AG20443 (cell line): Measurements from ENCODE around the gene TRHDE.
A peak's percentile ranks its signal among the peaks of the same experiment; 100 is the strongest.
"Not testable (repeated sequence)": the region's sequence is repeated elsewhere in the genome, so short reads cannot be mapped to it uniquely, and the experiment has no call there.

Experiments used
- DNase-seq: peaks from one replicate; pipeline ENCODE4 v3.0.0; 2012; ENCODE audit warnings: low spot score, mixed read lengths

Gene TRHDE

GRCh38 chr12:72520044-72520678, 248.0 kb downstream of the TRHDE start:
- not testable (repeated sequence) for DNase-seq

- DNase-seq: no peak
Measured at GRCh38 chr12:72521326-72521725, 249.2 kb downstream of the TRHDE start.

GRCh38 chr12:72522411-72522810, 250.2 kb downstream of the TRHDE start:
- no peak for DNase-seq

GRCh38 chr12:72523754-72524153, 251.6 kb downstream of the TRHDE start:
- DNase-seq: no peak

- DNase-seq: no peak
Measured at GRCh38 chr12:72535212-72535990, 263.2 kb downstream of the TRHDE start.

DNA sequence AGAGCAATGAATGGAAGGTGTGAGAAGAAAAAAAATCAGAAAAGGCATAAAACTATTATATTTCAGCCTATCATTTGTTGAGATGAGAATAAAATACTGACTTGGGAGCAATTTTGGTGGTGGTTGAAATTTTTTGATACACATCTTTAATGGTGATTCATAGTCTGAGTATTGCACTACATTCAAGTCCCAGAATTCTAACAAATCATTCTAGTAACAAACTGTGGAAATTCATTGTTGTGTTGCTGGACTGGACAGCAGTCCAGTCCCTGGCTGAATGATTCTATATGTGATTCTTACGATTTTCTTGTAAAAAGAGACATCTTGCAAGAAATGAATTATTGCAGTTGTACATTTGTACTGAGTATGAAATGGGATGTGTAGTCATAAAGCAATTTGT, 268.6 kb downstream of the TRHDE start:
- DNase-seq: peak; percentile 11

GRCh38 chr12:72543777-72544467, 271.8 kb downstream of the TRHDE start:
- DNase-seq: no peak

DNA sequence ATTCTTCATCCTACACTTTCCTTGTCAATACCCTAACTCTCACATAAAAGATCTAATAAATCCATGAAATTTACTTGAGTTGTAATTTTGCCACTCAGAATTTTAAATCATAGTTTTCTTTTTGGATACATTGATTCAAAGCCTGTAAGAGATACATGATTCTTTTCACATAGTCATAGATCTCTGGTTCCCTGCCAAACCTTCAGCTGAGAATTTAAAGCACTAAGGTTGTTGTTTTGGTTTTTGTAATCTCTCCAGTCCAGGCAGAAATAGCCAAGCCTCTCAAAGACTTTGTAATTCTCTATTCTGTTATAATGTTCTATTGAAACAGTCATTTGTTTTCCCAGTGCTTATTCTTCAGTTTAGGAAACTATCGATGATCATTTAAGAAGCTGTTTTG, 273.9 kb downstream of the TRHDE start:
- no peak for DNase-seq

DNA sequence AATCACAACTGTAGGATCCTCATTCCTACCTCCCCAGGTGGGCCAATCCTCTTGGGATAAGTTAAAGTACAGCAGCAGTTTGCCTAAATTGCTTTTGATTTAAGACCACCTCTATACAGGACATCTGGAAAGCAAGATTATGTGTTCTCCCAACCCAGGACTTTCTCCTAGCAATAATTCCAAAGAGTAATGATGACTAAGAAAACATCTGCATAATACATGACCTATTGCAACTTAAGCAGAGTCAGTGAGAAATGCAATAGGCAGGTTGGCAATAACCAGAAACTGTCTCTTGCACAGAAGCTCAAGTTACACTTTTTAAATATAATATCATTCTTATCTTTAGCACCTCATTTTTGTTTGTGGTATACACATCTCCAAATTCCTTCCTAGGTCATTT, 275.4 kb downstream of the TRHDE start:
- DNase-seq: no peak

DNA sequence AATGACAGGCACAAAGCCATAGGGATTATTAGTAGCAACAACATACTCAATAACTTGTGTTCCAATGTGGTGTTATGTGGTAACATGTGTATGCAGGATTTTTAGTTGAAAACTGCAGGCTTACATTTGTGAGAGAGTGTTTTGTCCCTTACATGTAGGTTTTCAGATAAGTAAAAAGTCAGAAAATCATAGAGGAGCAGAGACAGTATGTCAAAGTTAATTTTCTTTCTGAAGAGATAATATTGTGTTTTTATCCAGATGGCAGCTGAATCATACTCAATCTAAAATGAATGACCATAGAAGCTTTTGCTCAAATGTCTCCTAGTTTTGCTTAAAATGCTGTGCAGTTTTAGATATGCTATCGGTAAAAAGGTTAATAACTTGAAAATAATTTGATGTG, 277.0 kb downstream of the TRHDE start:
- no peak for DNase-seq

GRCh38 chr12:72560003-72560769, 288.0 kb downstream of the TRHDE start:
- DNase-seq: no peak

GRCh38 chr12:72570601-72571000, 298.4 kb downstream of the TRHDE start:
- no peak for DNase-seq

DNA sequence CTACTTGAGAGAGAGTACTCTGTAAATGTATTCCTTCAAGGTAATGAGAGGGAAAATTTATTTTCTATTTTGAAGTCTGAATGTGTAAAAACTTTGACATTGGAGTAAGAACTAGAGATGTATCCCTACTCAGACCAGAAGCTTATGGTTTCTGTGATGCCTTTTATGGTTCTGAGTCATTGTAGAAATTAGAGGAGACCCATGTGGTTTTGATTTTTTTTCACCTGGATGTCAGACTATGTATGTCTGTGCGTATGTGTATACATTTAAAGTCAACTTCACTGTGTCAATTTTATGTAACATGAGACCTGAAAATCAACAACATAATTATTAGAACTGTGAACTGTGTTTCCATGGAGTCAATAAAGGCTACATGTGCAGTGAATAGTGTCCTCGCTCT, 302.0 kb downstream of the TRHDE start:
- no peak for DNase-seq

DNA sequence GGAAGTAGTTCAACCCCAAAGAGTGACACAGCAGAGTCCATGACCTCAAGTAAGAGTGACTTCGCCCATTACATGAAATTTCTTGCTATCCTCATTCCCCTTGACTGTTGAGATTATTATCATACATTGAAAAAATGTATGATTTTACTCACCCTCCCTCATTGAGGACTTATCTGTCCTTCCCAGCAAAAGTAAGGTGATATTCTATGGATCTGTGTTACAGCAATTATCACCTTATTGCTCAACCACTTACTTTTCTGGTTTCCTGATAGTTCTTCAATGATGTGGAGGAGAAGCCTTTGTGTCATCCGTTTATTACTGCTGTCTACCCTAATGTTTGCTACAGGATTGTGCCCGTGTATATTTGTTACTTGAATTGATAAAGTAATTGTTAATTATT, 306.2 kb downstream of the TRHDE start:
- no peak for DNase-seq

GRCh38 chr12:72586456-72586855, 314.3 kb downstream of the TRHDE start:
- DNase-seq: no peak

- DNase-seq: no peak
Measured at GRCh38 chr12:72602581-72602980, 330.4 kb downstream of the TRHDE start.

- no peak for DNase-seq
Measured at GRCh38 chr12:72605975-72606374, 333.8 kb downstream of the TRHDE start.

- DNase-seq: no peak
Measured at GRCh38 chr12:72610342-72610741, 338.2 kb downstream of the TRHDE start.

DNA sequence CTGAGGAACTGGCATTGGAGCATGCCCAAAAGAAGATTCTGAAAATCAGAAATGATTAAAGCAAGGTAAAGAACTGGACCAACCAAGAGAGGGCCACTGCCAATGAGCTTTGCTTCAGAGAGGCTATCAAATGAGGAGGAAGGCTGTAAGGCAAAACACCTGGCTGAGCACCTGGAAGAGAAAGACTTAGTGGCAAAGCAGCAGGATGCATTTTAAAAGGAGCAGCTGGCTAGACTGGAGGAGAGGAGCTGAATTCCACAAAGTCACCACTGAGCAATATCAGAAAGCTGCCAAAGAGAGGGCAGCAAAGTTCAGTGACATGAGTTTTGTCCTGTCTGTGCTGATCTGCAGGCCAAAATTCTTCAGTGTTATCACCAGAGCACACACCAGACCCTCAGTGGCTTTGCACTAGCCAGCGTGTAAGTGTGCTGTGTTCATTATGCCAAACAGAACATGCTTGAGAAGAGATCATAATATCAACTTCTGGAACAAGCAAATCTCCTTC, 338.7 kb downstream of the TRHDE start:
- no peak for DNase-seq

GRCh38 chr12:72612171-72612570, 340.0 kb downstream of the TRHDE start:
- no peak for DNase-seq

GRCh38 chr12:72618764-72619163, 346.6 kb downstream of the TRHDE start:
- DNase-seq: no peak

DNA sequence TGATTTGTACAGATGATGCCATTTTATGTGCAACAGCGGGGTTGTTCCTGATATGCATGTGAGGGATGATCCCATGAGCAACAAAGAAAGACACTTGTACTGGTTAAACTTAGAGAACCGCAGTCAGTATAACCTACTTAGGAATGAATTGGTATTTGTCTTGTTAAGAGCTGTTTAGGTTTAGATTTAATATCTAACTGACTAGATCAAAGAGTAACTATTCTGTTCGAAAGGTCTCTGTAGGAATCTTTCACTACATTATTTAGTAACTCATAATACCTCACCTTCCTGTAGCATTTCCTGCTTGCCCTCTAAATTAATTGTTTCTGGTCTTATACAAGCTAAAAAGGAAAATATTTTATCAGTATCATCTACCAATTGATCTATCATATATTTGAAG, 350.4 kb downstream of the TRHDE start:
- DNase-seq: no peak
